NT2/D1 (cell line): ENCODE results near the gene ZACN.

ENCODE experiments used
- DNase-seq: peaks from one replicate; pipeline ENCODE4 v3.0.0-alpha.2; 2011; ENCODE audit warnings: low read depth, low spot score
- H3K27me3 ChIP-seq: 2 replicates; pipeline ENCODE4 v1.6.0; 2011; ENCODE audit warnings: mild to moderate bottlenecking; ENCODE audit not compliant: insufficient read length, insufficient read depth
- H3K36me3 ChIP-seq: 2 replicates; pipeline ENCODE4 v1.6.1; 2011; ENCODE audit warnings: mild to moderate bottlenecking, low read length, mixed read lengths; ENCODE audit not compliant: insufficient read depth, insufficient read length
- H3K4me1 ChIP-seq: 2 replicates; pipeline ENCODE4 v1.5.1; 2011; ENCODE audit not compliant: insufficient read depth, insufficient read length
- H3K4me3 ChIP-seq: 2 replicates; pipeline ENCODE4 v1.5.1; 2011; ENCODE audit warnings: low read depth; ENCODE audit not compliant: insufficient read length
- H3K9ac ChIP-seq: 2 replicates; pipeline ENCODE4 v1.6.0; 2011; ENCODE audit warnings: low read depth; ENCODE audit not compliant: insufficient read length
- H3K9me3 ChIP-seq: 2 replicates; pipeline ENCODE4 v1.5.1; 2011; ENCODE audit warnings: mild to moderate bottlenecking, low read length; ENCODE audit not compliant: insufficient read depth
- SUZ12 ChIP-seq: IDR thresholded peaks from 2 replicates; pipeline ENCODE4 v1.6.1; 2011; ENCODE audit not compliant: insufficient read length, insufficient read depth; ENCODE audit errors: extremely low read depth
- YY1 ChIP-seq: IDR thresholded peaks from 2 replicates; pipeline ENCODE4 v1.6.1; 2011; ENCODE audit not compliant: insufficient read length, insufficient read depth
- ZNF274 ChIP-seq: IDR thresholded peaks from 2 replicates; pipeline ENCODE4 v1.6.1; 2011; ENCODE audit warnings: mild to moderate bottlenecking, low read depth, low read length

The ZACN gene

GRCh38 chr17:76097716-76098295, 18.8 kb downstream of the ZACN start:
- DNase-seq = no peak
- TF ChIP-seq YY1 (no peak), SUZ12 (no peak), ZNF274 (no peak)
- Histone ChIP-seq H3K9me3 (no peaks in the 10 kb centered on the region), H3K27me3 (no peaks in the 10 kb centered on the region), H3K36me3 (peaks cover 82% of the 10 kb centered on the region), H3K9ac (no peak overlapping the region), H3K4me3 (no peak overlapping the region), H3K4me1 (no peaks in the 10 kb centered on the region)

- H3K4me3 ChIP-seq = peak overlapping the region; percentile 71
- H3K9me3 ChIP-seq = no peaks in the 10 kb centered on the region
- peaks cover 7% of the 10 kb centered on the region for H3K4me1 ChIP-seq
- TF ChIP-seq YY1 = no peak
- no peak for TF ChIP-seq ZNF274
- no peak for TF ChIP-seq SUZ12
- no peaks in the 10 kb centered on the region for H3K27me3 ChIP-seq
- peak overlapping the region; percentile 97 for H3K9ac ChIP-seq
- peaks cover 40% of the 10 kb centered on the region for H3K36me3 ChIP-seq
- no peak for DNase-seq
Observed at GRCh38 chr17:76102944-76103273, 23.9 kb downstream of the ZACN start.

- Histone ChIP-seq H3K9me3 (no peaks in the 10 kb centered on the region), H3K36me3 (peaks cover 37% of the 10 kb centered on the region), H3K4me1 (peaks cover 7% of the 10 kb centered on the region), H3K9ac (peak within 1 kb of the TSS; percentile 97), H3K4me3 (peak within 1 kb of the TSS; percentile 71), H3K27me3 (no peaks in the 10 kb centered on the region)
- DNase-seq = peak; percentile 85
- no peak for TF ChIP-seq ZNF274
- TF ChIP-seq YY1 = peak; percentile 90
Observed at GRCh38 chr17:76103274-76104139, 24.5 kb downstream of the ZACN start, which contains the start of gene EXOC7. Gene EXOC7, minus strand, starts transcription at chr17:76103787. Its CDS starts 95 bp downstream, at chr17:76103692.

- peaks cover 7% of the 10 kb centered on the region for H3K4me1 ChIP-seq
- H3K9me3 ChIP-seq = no peaks in the 10 kb centered on the region
- no peak for DNase-seq
- peak overlapping the region; percentile 97 for H3K9ac ChIP-seq
- H3K27me3 ChIP-seq = no peaks in the 10 kb centered on the region
- TF ChIP-seq SUZ12 = no peak
- TF ChIP-seq YY1 = no peak
- TF ChIP-seq ZNF274 = no peak
- peaks cover 36% of the 10 kb centered on the region for H3K36me3 ChIP-seq
- H3K4me3 ChIP-seq = peak overlapping the region; percentile 71
Observed at GRCh38 chr17:76104140-76104895, 25.3 kb downstream of the ZACN start.

GRCh38 chr17:76104896-76105231, 25.9 kb downstream of the ZACN start:
- Histone ChIP-seq H3K27me3 (no peaks in the 10 kb centered on the region), H3K36me3 (peaks cover 31% of the 10 kb centered on the region), H3K4me1 (peaks cover 7% of the 10 kb centered on the region), H3K9me3 (no peaks in the 10 kb centered on the region), H3K4me3 (no peak overlapping the region), H3K9ac (peak overlapping the region; percentile 44)
- no peak for TF ChIP-seq ZNF274
- TF ChIP-seq SUZ12 = no peak
- no peak for TF ChIP-seq YY1
- no peak for DNase-seq

- Histone ChIP-seq H3K27me3 (no peaks in the 10 kb centered on the region), H3K9ac (no peak overlapping the region), H3K9me3 (no peaks in the 10 kb centered on the region), H3K4me3 (no peak overlapping the region), H3K4me1 (peaks cover 7% of the 10 kb centered on the region), H3K36me3 (peaks cover 12% of the 10 kb centered on the region)
- no peak for TF ChIP-seq YY1
- no peak for TF ChIP-seq SUZ12
- TF ChIP-seq ZNF274 = no peak
- no peak for DNase-seq
Observed at GRCh38 chr17:76106703-76107102, 27.7 kb downstream of the ZACN start.

- TF ChIP-seq SUZ12 (no peak), YY1 (no peak), ZNF274 (no peak)
- no peak for DNase-seq
- peaks cover 7% of the 10 kb centered on the region for H3K4me1 ChIP-seq
Observed at GRCh38 chr17:76107509-76107908, 28.5 kb downstream of the ZACN start.

More at GRCh38 chr17:76107509-76107908, 28.5 kb downstream of the ZACN start:
- no peaks in the 10 kb centered on the region for H3K9me3 ChIP-seq
- no peak overlapping the region for H3K9ac ChIP-seq
- no peak overlapping the region for H3K4me3 ChIP-seq
- no peaks in the 10 kb centered on the region for H3K27me3 ChIP-seq
- peaks cover 4% of the 10 kb centered on the region for H3K36me3 ChIP-seq
